ENCODE results near the gene KAT7.
A peak's percentile ranks its signal among the peaks of the same experiment; 100 is the strongest.
"Not testable (repeated sequence)": the region's sequence is repeated elsewhere in the genome, so short reads cannot be mapped to it uniquely, and the experiment has no call there.

Gene KAT7

GRCh38 chr17:49823614-49824013, 35.1 kb downstream of the KAT7 start:
- no peak for TF ChIP-seq CTCF (IDR thresholded peaks at IDR 0.05; ENCODE audit: control insufficient read depth, insufficient read depth, low read depth, low read length, missing control alignments)
- DNase-seq (ENCODE audit: low read depth), result peak; percentile 43
- no peak overlapping the region for H3K4me3 ChIP-seq (ENCODE audit: control insufficient read depth, low read depth, low read length)

GRCh38 chr17:49825645-49826044, 37.2 kb downstream of the KAT7 start:
- no peak for DNase-seq (ENCODE audit: low read depth)
- TF ChIP-seq CTCF (IDR thresholded peaks at IDR 0.05; ENCODE audit: control insufficient read depth, insufficient read depth, low read depth, low read length, missing control alignments), result no peak
- no peak overlapping the region for H3K4me3 ChIP-seq (ENCODE audit: control insufficient read depth, low read depth, low read length)

GRCh38 chr17:49828325-49828724, 39.8 kb downstream of the KAT7 start:
- DNase-seq (ENCODE audit: low read depth); H3K4me3 ChIP-seq (ENCODE audit: control insufficient read depth, low read depth, low read length): not testable (repeated sequence)

- no peak for TF ChIP-seq CTCF (IDR thresholded peaks at IDR 0.05; ENCODE audit: control insufficient read depth, insufficient read depth, low read depth, low read length, missing control alignments)
- H3K4me3 ChIP-seq (ENCODE audit: control insufficient read depth, low read depth, low read length), result no peak overlapping the region
- DNase-seq (ENCODE audit: low read depth), result no peak
Observed at GRCh38 chr17:49829026-49829425, 40.5 kb downstream of the KAT7 start.

GRCh38 chr17:49830605-49831004, 42.1 kb downstream of the KAT7 start:
- no peak for DNase-seq (ENCODE audit: low read depth)
- no peak overlapping the region for H3K4me3 ChIP-seq (ENCODE audit: control insufficient read depth, low read depth, low read length)
- TF ChIP-seq CTCF (IDR thresholded peaks at IDR 0.05; ENCODE audit: control insufficient read depth, insufficient read depth, low read depth, low read length, missing control alignments), result no peak

GRCh38 chr17:49832840-49833599, 44.5 kb downstream of the KAT7 start:
- no peak for TF ChIP-seq CTCF (IDR thresholded peaks at IDR 0.05; ENCODE audit: control insufficient read depth, insufficient read depth, low read depth, low read length, missing control alignments)
- no peak overlapping the region for H3K4me3 ChIP-seq (ENCODE audit: control insufficient read depth, low read depth, low read length)
- DNase-seq (ENCODE audit: low read depth), result no peak

GRCh38 chr17:49834118-49834743, 45.8 kb downstream of the KAT7 start:
- H3K4me3 ChIP-seq (ENCODE audit: control insufficient read depth, low read depth, low read length), result no peak overlapping the region
- peak; percentile 28 for DNase-seq (ENCODE audit: low read depth)
- no peak for TF ChIP-seq CTCF (IDR thresholded peaks at IDR 0.05; ENCODE audit: control insufficient read depth, insufficient read depth, low read depth, low read length, missing control alignments)
